Stimulated activated CD4-positive, alpha-beta T cell treated with anti-CD3 and anti-CD28 coated beads, Interleukin-2, amount 100 ng/mL, for 48 hours (primary cell): ENCODE measurements around the gene IL36RN.

Experiments used
- DNase-seq, 2 donors: peaks; one replicate each; pipeline ENCODE4 v3.0.0-alpha.2; 2020

The IL36RN gene

GRCh38 chr2:113058998-113059960 is at the start of gene IL36RN:
TSS of gene IL36RN (plus strand) at chr2:113059198. CDS start at chr2:113059439, 241 bp downstream.
- no peak for DNase-seq

GRCh38 chr2:113009622-113010021 is 49.4 kb upstream of the IL36RN start:
- no peak for DNase-seq

GRCh38 chr2:113010088-113010487 is 48.9 kb upstream of the IL36RN start:
- no peak for DNase-seq

GRCh38 chr2:113011108-113011507 is 47.9 kb upstream of the IL36RN start:
- no peak for DNase-seq

GRCh38 chr2:113012436-113013335 is 46.3 kb upstream of the IL36RN start:
- no peak for DNase-seq

GRCh38 chr2:113013336-113013661 is 45.7 kb upstream of the IL36RN start:
- no peak for DNase-seq

GRCh38 chr2:113014067-113014466 is 44.9 kb upstream of the IL36RN start:
- no peak for DNase-seq

GRCh38 chr2:113015042-113015441 is 44.0 kb upstream of the IL36RN start:
- no peak for DNase-seq

GRCh38 chr2:113015655-113016054 is 43.3 kb upstream of the IL36RN start:
- no peak for DNase-seq

GRCh38 chr2:113018509-113018908 is 40.5 kb upstream of the IL36RN start:
- DNase-seq: no peak

GRCh38 chr2:113021312-113021711 is 37.7 kb upstream of the IL36RN start:
- DNase-seq: no peak

GRCh38 chr2:113024764-113025163 is 34.2 kb upstream of the IL36RN start:
- DNase-seq: no peak

- DNase-seq: no peak
Measured at GRCh38 chr2:113025737-113026136, 33.3 kb upstream of the IL36RN start.

GRCh38 chr2:113027691-113028090 is 31.3 kb upstream of the IL36RN start:
- DNase-seq: no peak

GRCh38 chr2:113028112-113028511 is 30.9 kb upstream of the IL36RN start:
- no peak for DNase-seq

- DNase-seq: no peak
Measured at GRCh38 chr2:113032737-113033136, 26.3 kb upstream of the IL36RN start.

GRCh38 chr2:113034016-113034415 is 25.0 kb upstream of the IL36RN start:
- DNase-seq: no peak

GRCh38 chr2:113036763-113037162 is 22.2 kb upstream of the IL36RN start:
- no peak for DNase-seq

GRCh38 chr2:113038291-113038690 is 20.7 kb upstream of the IL36RN start:
- no peak for DNase-seq

GRCh38 chr2:113039158-113039557 is 19.8 kb upstream of the IL36RN start:
- DNase-seq: no peak

GRCh38 chr2:113039719-113040118 is 19.3 kb upstream of the IL36RN start:
- DNase-seq: no peak

GRCh38 chr2:113041871-113042270 is 17.1 kb upstream of the IL36RN start:
- no peak for DNase-seq

GRCh38 chr2:113046465-113046864 is 12.5 kb upstream of the IL36RN start:
- DNase-seq: no peak
